ENCODE data around the gene KCNA10.

GRCh38 chr1:110489973-110490542, 28.9 kb downstream of the KCNA10 start:
- TF ChIP-seq, protein P1, sequence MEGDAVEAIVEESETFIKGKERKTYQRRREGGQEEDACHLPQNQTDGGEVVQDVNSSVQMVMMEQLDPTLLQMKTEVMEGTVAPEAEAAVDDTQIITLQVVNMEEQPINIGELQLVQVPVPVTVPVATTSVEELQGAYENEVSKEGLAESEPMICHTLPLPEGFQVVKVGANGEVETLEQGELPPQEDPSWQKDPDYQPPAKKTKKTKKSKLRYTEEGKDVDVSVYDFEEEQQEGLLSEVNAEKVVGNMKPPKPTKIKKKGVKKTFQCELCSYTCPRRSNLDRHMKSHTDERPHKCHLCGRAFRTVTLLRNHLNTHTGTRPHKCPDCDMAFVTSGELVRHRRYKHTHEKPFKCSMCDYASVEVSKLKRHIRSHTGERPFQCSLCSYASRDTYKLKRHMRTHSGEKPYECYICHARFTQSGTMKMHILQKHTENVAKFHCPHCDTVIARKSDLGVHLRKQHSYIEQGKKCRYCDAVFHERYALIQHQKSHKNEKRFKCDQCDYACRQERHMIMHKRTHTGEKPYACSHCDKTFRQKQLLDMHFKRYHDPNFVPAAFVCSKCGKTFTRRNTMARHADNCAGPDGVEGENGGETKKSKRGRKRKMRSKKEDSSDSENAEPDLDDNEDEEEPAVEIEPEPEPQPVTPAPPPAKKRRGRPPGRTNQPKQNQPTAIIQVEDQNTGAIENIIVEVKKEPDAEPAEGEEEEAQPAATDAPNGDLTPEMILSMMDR (IDR thresholded peaks at IDR 0.05; ENCODE audit: low read depth, low read length, poor library complexity, severe bottlenecking): no peak
- no peak for TF ChIP-seq EZH2phosphoT487 (IDR thresholded peaks at IDR 0.05; ENCODE audit: borderline replicate concordance, low read length)

All from DOHH2 (cell line).